ENCODE results near the gene TAB3. TPM values are rescaled to one million over a fixed set of nuclear protein-coding genes. Genes with fewer than 3 reads are reported as not detected.

TAB3 gene
- total RNA-seq, 1 experiment from 2014 or later, result 22.0 TPM

Other genes with a start within 250 kb of the TAB3 start
- gene GK, start 235.8 kb downstream of the TAB3 start, total RNA-seq (2014; rRNA removed; shearing (Covaris generic)), result 5.6 and 7.8 TPM in 2 replicates
- gene FTHL17, start 182.8 kb upstream of the TAB3 start, total RNA-seq (2014; rRNA removed; shearing (Covaris generic)), result not detected in 2 replicates